Mesendoderm (in vitro differentiated cells): Measurements from ENCODE around the gene TEKT3.
A peak's percentile ranks its signal among the peaks of the same experiment; 100 is the strongest.

ENCODE experiments used
- DNase-seq: peaks from one replicate; pipeline ENCODE4 v3.0.0; 2013
- H2AK5ac ChIP-seq: 2 replicates; pipeline ENCODE4 v1.6.1; 2013; ENCODE audit warnings: low read length, inconsistent platforms
- H2BK120ac ChIP-seq: 2 replicates; pipeline ENCODE4 v1.6.1; 2013; ENCODE audit warnings: low read depth, mild to moderate bottlenecking, low read length, moderate library complexity, mixed read lengths
- H2BK15ac ChIP-seq: replicated peaks from 2 replicates; pipeline ENCODE4 v1.6.1; 2013; ENCODE audit warnings: low read depth, mild to moderate bottlenecking, moderate library complexity
- H2BK5ac ChIP-seq: 2 replicates; pipeline ENCODE4 v1.6.1; 2013; ENCODE audit warnings: low read length, inconsistent platforms
- H3K18ac ChIP-seq: 2 replicates; pipeline ENCODE4 v1.6.1; 2013; ENCODE audit warnings: mild to moderate bottlenecking, low read length, mixed read lengths
- H3K23ac ChIP-seq: one replicate; pipeline ENCODE4 v1.6.1; 2013; ENCODE audit warnings: low read length
- H3K27ac ChIP-seq: 2 replicates; pipeline ENCODE4 v1.5.1; 2013; ENCODE audit warnings: low read depth, mild to moderate bottlenecking, inconsistent platforms, low read length, moderate library complexity
- H3K27me3 ChIP-seq: 2 replicates; pipeline ENCODE4 v1.6.1; 2013; ENCODE audit warnings: low read length, control low read depth, mild to moderate bottlenecking, inconsistent platforms; ENCODE audit not compliant: insufficient read depth, poor library complexity
- H3K36me3 ChIP-seq: 2 replicates; pipeline ENCODE4 v1.6.1; 2013; ENCODE audit warnings: low read length, inconsistent platforms; ENCODE audit not compliant: control insufficient read depth, insufficient read depth
- H3K4ac ChIP-seq: one replicate; pipeline ENCODE4 v1.6.1; 2013; ENCODE audit warnings: low read depth, mild to moderate bottlenecking, low read length, moderate library complexity
- H3K4me1 ChIP-seq: 2 replicates; pipeline ENCODE4 v1.6.1; 2013; ENCODE audit warnings: low read depth, low read length, inconsistent platforms; ENCODE audit not compliant: control insufficient read depth
- H3K4me2 ChIP-seq: 2 replicates; pipeline ENCODE4 v1.6.1; 2013; ENCODE audit warnings: low read length
- H3K4me3 ChIP-seq: 2 replicates; pipeline ENCODE4 v1.5.1; 2013; ENCODE audit warnings: mild to moderate bottlenecking, low read length
- H3K56ac ChIP-seq: one replicate; pipeline ENCODE4 v1.6.1; 2013; ENCODE audit warnings: low read length
- H3K79me1 ChIP-seq: 2 replicates; pipeline ENCODE4 v1.6.1; 2013; ENCODE audit warnings: low read length, inconsistent platforms
- H3K79me2 ChIP-seq: 2 replicates; pipeline ENCODE4 v1.6.1; 2013; ENCODE audit warnings: mild to moderate bottlenecking, low read length; ENCODE audit not compliant: control insufficient read depth, insufficient read depth
- H3K9ac ChIP-seq: 2 replicates; pipeline ENCODE4 v1.6.1; 2013; ENCODE audit warnings: low read length, inconsistent platforms
- H4K5ac ChIP-seq: one replicate; pipeline ENCODE4 v1.6.1; 2013; ENCODE audit warnings: low read length
- H4K8ac ChIP-seq: one replicate; pipeline ENCODE4 v1.6.1; 2013; ENCODE audit warnings: low read depth, mild to moderate bottlenecking, control low read depth, low read length, moderate library complexity
- WGBS: extraction: QIAGEN DNeasy Blood & Tissue Kit; methylation state at CpG from one replicate; pipeline ENCODE4 v1.1.7; 2013; ENCODE audit warnings: low lambda C conversion rate, missing lambda C conversion rate; ENCODE audit not compliant: insufficient coverage; ENCODE audit errors: extremely low coverage; 5-methylcytosine and 5-hydroxymethylcytosine counted together

Gene TEKT3

GRCh38 chr17:15303851-15304250 lies 37.5 kb downstream of the TEKT3 start:
- Histone ChIP-seq H3K4ac (no peak overlapping the region), H3K4me2 (no peak overlapping the region), H3K36me3 (no peaks in the 10 kb centered on the region), H2BK120ac (no peak overlapping the region), H3K18ac (no peak overlapping the region), H4K5ac (no peak overlapping the region), H4K8ac (no peak overlapping the region), H2BK5ac (no peak overlapping the region), H3K56ac (no peak overlapping the region), H2AK5ac (no peak overlapping the region), H3K27me3 (no peaks in the 10 kb centered on the region), H3K23ac (no peak overlapping the region), H3K9ac (no peak overlapping the region), H3K4me1 (no peaks in the 10 kb centered on the region), H3K4me3 (no peak overlapping the region), H3K79me1 (no peaks in the 10 kb centered on the region), H3K27ac (no peak overlapping the region), H2BK15ac (no peak overlapping the region), H3K79me2 (no peaks in the 10 kb centered on the region)
- no CpG with 5 or more reads among the region's 14 CpGs for WGBS
- DNase-seq: no peak

- H3K9ac ChIP-seq: no peak overlapping the region
- no peak overlapping the region for H3K4ac ChIP-seq
- H2BK15ac ChIP-seq: no peak overlapping the region
- no peak overlapping the region for H3K27ac ChIP-seq
- no peaks in the 10 kb centered on the region for H3K79me1 ChIP-seq
- H3K4me3 ChIP-seq: no peak overlapping the region
- no CpG with 5 or more reads among the region's 3 CpGs for WGBS
- no peak overlapping the region for H2AK5ac ChIP-seq
- H3K18ac ChIP-seq: no peak overlapping the region
- no peak for DNase-seq
- no peaks in the 10 kb centered on the region for H3K36me3 ChIP-seq
- H2BK5ac ChIP-seq: no peak overlapping the region
- no peak overlapping the region for H4K8ac ChIP-seq
- no peak overlapping the region for H3K56ac ChIP-seq
- H3K23ac ChIP-seq: no peak overlapping the region
- no peaks in the 10 kb centered on the region for H3K27me3 ChIP-seq
- no peaks in the 10 kb centered on the region for H3K79me2 ChIP-seq
- no peaks in the 10 kb centered on the region for H3K4me1 ChIP-seq
- H4K5ac ChIP-seq: no peak overlapping the region
- no peak overlapping the region for H2BK120ac ChIP-seq
- H3K4me2 ChIP-seq: no peak overlapping the region
These were observed 38.1 kb downstream of the TEKT3 start for GRCh38 chr17:15303268-15303667.

GRCh38 chr17:15301845-15302244 lies 39.6 kb downstream of the TEKT3 start:
- H4K8ac ChIP-seq: no peak overlapping the region
- H3K56ac ChIP-seq: no peak overlapping the region
- no peak overlapping the region for H2BK5ac ChIP-seq
- H2BK15ac ChIP-seq: no peak overlapping the region
- H3K36me3 ChIP-seq: no peaks in the 10 kb centered on the region
- H2BK120ac ChIP-seq: no peak overlapping the region
- H4K5ac ChIP-seq: no peak overlapping the region
- no peaks in the 10 kb centered on the region for H3K79me2 ChIP-seq
- H3K79me1 ChIP-seq: no peaks in the 10 kb centered on the region
- H3K18ac ChIP-seq: no peak overlapping the region
- no peak overlapping the region for H3K4me3 ChIP-seq
- no peak overlapping the region for H3K4ac ChIP-seq
- no peak overlapping the region for H2AK5ac ChIP-seq
- H3K27me3 ChIP-seq: no peaks in the 10 kb centered on the region
- no peak for DNase-seq
- no peak overlapping the region for H3K9ac ChIP-seq
- H3K4me2 ChIP-seq: no peak overlapping the region
- H3K27ac ChIP-seq: no peak overlapping the region
- H3K23ac ChIP-seq: no peak overlapping the region
- no peaks in the 10 kb centered on the region for H3K4me1 ChIP-seq
- WGBS: no CpG with 5 or more reads among the region's 6 CpGs

GRCh38 chr17:15298176-15298575 lies 43.2 kb downstream of the TEKT3 start:
- no peak overlapping the region for H2BK15ac ChIP-seq
- H2BK5ac ChIP-seq: no peak overlapping the region
- no peaks in the 10 kb centered on the region for H3K79me2 ChIP-seq
- no peak overlapping the region for H4K8ac ChIP-seq
- H3K18ac ChIP-seq: no peak overlapping the region
- H3K23ac ChIP-seq: no peak overlapping the region
- no peak overlapping the region for H3K9ac ChIP-seq
- H3K36me3 ChIP-seq: no peaks in the 10 kb centered on the region
- H3K4me2 ChIP-seq: no peak overlapping the region
- no peak overlapping the region for H2AK5ac ChIP-seq
- no peaks in the 10 kb centered on the region for H3K79me1 ChIP-seq
- H3K4me3 ChIP-seq: no peak overlapping the region
- H4K5ac ChIP-seq: no peak overlapping the region
- H2BK120ac ChIP-seq: no peak overlapping the region
- no peak overlapping the region for H3K4ac ChIP-seq
- no peak overlapping the region for H3K27ac ChIP-seq
- H3K27me3 ChIP-seq: no peaks in the 10 kb centered on the region
- no peaks in the 10 kb centered on the region for H3K4me1 ChIP-seq
- WGBS: no CpG with 5 or more reads among the region's 5 CpGs
- H3K56ac ChIP-seq: no peak overlapping the region
- DNase-seq: no peak

GRCh38 chr17:15293558-15293957 lies 47.8 kb downstream of the TEKT3 start:
- DNase-seq: no peak
- Histone ChIP-seq H3K27me3 (no peaks in the 10 kb centered on the region), H3K4me3 (no peak overlapping the region), H2BK5ac (no peak overlapping the region), H4K8ac (no peak overlapping the region), H2AK5ac (no peak overlapping the region), H2BK120ac (no peak overlapping the region), H3K27ac (no peak overlapping the region), H3K4me2 (no peak overlapping the region), H4K5ac (no peak overlapping the region), H3K23ac (no peak overlapping the region), H3K18ac (no peak overlapping the region), H3K36me3 (no peaks in the 10 kb centered on the region), H3K4me1 (no peaks in the 10 kb centered on the region), H2BK15ac (no peak overlapping the region), H3K4ac (no peak overlapping the region), H3K79me1 (no peaks in the 10 kb centered on the region), H3K56ac (no peak overlapping the region), H3K79me2 (no peaks in the 10 kb centered on the region), H3K9ac (no peak overlapping the region)
- no CpG with 5 or more reads among the region's 3 CpGs for WGBS

- no peaks in the 10 kb centered on the region for H3K79me1 ChIP-seq
- no CpG with 5 or more reads among the region's 8 CpGs for WGBS
- H4K8ac ChIP-seq: no peak overlapping the region
- no peak overlapping the region for H3K4me2 ChIP-seq
- H3K4me3 ChIP-seq: no peak overlapping the region
- no peak overlapping the region for H3K27ac ChIP-seq
- H2AK5ac ChIP-seq: no peak overlapping the region
- H3K56ac ChIP-seq: no peak overlapping the region
- H3K9ac ChIP-seq: no peak overlapping the region
- no peak overlapping the region for H2BK15ac ChIP-seq
- H2BK5ac ChIP-seq: no peak overlapping the region
- DNase-seq: no peak
- H3K36me3 ChIP-seq: no peaks in the 10 kb centered on the region
- no peaks in the 10 kb centered on the region for H3K27me3 ChIP-seq
- no peaks in the 10 kb centered on the region for H3K79me2 ChIP-seq
- H2BK120ac ChIP-seq: no peak overlapping the region
- H4K5ac ChIP-seq: no peak overlapping the region
- no peaks in the 10 kb centered on the region for H3K4me1 ChIP-seq
- peak overlapping the region; percentile 36 for H3K23ac ChIP-seq
- no peak overlapping the region for H3K4ac ChIP-seq
- no peak overlapping the region for H3K18ac ChIP-seq
These were observed 49.6 kb downstream of the TEKT3 start for GRCh38 chr17:15291674-15292361.
